HG03095 (cell line): ENCODE measurements around the gene ECI1.

Experiments
- ATAC-seq: cut with Tn5 transposase; IDR thresholded peaks from one replicate; pipeline ENCODE4 v1.9.1; 2021; ENCODE audit warnings: moderate library complexity; ENCODE audit not compliant: unreplicated experiment

ECI1 gene

DNA sequence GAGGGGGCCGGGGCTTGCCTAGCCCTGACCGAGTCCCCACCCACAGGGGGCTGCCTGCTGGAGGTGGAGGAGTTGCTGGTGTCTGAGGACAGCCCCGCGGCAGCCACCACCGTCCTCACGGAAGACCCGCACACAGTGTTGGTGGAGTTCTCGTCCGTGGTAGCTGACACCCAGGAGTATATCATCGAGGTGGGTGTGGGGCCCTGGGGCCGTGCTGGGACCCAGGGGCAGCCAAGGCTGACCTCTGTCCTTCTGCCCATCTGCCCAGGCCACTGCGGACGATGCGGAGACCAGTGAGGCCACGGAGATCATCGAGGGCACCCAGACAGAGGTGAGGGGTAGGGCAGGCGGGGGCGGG lies 16.6 kb downstream of the ECI1 start:
- no peak for ATAC-seq

GRCh38 chr16:2233872-2234812 lies 17.2 kb downstream of the ECI1 start:
- no peak for ATAC-seq

- ATAC-seq, result no peak
Observed at GRCh38 chr16:2233046-2233775, 18.2 kb downstream of the ECI1 start.

DNA sequence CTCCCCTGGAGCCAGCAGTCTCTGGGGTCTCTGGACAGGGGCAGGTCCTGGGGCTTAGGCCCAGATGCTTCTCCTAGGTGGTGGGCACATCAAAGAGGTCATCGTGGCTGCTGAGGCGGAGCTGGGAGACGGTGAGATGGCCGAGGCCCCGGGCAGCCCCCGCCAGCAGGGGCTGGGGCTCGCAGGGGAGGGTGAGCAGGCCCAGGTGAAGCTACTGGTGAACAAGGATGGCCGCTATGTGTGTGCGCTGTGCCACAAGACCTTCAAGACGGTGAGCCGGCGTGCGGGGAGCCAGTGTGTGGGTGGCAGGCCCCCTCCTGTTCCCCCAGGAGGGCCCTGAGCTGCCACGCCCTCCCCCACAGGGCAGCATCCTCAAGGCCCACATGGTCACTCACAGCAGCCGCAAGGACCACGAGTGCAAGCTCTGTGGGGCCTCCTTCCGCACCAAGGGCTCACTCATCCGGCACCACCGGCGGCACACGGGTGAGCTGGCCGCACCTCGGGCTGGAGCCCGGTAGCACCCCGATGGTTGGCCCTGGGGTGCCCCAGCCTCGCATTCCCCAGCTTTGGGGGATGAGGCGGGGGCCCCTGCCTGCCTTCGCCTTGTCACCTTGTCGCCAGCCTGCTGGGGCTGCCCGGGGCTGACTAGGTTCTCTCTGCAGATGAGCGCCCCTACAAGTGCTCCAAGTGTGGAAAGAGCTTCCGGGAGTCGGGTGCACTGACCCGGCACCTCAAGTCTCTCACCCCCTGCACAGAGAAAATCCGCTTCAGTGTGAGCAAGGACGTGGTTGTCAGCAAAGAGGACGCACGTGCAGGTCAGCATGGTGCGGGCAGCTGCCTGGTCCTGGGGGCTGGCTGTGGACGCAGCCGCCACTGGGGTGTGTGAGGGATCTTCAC lies 19.0 kb downstream of the ECI1 start:
- no peak for ATAC-seq

DNA sequence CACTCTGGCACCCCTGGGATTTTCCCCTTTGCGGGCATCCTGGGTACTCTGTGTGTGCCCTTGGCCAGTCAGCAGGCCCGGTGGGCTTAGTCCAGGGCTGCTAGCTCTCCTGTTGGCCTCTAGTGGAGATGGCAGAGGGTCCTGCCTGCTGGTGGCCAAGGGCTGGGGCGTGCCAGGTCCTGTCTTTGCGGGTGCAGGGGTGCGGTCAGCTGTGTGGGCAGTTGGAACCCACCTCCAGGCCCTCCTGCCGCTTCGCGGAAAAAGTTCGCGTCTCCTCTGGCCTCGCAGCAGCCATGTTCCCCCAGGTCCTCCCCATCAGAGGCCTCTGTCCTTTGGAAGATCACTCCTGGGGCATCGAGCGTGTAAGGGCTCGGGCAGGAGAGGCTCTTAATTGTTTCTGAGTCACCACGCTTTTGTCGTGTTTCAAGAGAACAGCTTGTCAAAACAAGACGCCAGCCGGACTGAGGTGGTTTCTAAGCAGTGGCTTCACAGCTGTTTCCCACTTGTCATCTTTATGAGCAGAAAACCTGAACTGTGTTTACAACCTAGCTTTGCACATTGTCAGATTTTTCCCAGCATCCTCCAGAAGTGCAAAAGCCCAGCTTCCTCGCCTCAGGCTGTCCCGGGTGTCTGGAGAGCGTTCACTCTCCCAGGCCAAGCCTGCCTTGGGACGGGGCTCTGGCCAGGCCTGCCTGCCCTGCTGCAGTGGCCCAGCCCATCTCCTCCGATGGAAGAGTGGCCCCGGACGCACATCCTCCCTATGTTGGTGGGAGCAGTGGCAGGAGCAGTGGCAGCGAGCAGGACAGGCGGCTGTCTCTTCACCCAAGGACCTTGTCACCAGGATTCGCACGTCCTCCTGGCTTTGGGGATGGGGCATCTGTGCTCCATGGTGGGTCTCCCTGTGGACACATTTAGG lies 20.1 kb downstream of the ECI1 start:
- no peak for ATAC-seq

GRCh38 chr16:2230376-2230775 lies 21.0 kb downstream of the ECI1 start:
- no peak for ATAC-seq

DNA sequence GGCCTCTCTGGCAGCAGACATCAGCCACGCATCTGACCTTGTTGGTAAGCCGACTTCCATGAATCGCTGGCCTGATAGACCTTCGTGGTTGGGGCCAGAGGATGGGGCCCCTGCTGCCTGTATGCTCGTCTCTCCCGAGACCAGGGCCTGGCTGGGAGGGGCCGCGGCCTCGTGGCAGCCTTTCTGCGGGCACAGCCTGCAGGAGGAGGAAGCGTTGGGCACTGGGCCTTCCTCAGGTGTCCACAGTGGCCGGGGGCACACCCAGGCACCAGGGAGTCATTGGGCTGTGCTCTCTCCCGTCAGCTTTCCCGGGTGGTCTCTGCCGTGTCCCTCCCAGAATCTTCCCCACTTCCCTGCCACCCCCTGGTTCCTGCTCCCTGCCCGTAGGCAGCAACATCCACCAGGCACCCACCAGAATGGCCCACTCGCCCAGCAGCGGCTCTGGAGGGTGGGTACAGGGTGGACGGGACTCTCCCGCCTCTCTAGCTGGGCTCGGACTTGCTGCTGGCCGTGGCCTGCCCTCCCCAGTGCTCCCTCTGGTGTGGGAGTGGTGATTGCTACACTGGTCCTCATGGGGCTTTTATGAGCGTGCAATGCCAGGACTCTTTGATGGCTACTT lies 21.6 kb downstream of the ECI1 start:
- no peak for ATAC-seq

GRCh38 chr16:2229091-2229490 lies 22.3 kb downstream of the ECI1 start:
- no peak for ATAC-seq

DNA sequence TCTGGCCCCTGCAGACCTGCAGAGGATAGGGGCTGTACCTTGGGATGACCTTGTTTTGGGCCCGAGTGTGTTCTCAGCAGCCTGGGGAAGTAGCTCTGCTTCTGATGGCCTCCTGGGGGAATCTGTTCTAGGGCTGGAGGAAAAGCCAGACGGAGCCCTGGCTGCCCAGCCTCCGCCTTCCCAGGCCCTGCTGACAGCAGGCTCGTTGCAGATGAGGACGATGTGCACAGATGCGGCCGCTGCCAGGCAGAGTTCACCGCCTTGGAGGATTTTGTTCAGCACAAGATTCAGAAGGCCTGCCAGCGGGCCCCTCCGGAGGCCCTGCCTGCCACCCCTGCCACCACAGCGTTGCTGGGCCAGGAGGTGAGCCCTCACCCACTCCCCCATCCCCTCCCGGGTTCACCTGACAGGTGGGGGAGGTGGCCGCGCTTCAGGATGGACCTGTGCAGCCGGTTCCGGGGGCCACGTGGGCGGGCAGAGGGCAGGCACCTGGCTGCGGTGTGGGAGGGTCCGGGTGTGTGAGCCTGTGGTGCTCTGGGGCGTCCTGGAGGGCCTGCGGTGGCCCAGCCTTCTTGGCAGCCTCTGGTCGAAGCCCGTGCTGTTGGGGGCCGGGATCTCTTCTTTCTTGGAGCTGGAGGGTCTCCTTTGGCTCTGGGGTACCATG lies 23.1 kb downstream of the ECI1 start:
- no peak for ATAC-seq

DNA sequence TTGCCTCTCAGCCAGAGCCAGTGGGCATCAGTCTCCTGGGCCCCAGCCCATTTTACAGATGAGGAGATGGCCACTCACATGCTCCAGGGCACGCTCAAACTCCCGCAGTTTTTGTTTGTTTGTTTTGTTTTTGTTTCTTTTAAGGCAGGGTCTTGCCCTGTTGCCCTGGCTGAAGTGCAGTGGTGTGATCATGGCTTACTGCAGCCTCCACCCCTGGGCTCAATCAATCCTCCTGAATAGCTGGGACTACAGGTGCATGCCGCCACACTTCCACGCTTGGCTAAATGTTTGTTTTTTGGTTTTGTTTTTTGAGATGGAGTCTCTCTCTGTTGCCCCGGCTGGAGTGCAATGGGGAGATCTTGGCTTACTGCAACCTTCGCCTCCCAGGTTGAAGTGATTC lies 24.5 kb downstream of the ECI1 start:
- no peak for ATAC-seq

DNA sequence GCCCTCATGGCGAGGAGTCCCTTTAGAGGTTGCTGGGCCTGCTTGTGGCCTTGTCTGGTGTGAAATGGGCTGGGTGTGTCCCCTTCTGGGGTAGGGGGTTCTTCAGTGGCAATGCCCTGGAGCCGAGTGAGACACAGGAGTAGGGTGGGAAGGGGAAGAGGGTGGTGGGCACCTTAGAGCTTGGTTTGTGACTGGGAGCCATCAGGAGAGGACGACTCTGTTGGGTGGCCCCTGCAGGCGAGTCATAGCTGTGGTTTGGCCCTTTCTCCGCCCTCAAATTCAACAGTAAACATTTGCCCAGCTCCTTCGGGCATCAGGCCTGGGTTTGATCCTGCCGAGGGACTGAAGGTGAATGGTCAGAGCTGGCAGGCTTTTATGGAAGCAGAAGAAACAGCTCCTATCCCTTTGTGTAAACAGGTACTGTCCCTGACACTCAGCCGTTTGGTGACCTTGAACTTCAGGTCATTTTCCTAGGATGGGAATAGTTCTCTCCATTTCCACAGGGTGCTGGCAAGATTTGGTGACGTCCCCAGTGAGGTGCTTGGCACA lies 25.1 kb downstream of the ECI1 start:
- no peak for ATAC-seq

- peak; percentile 19 for ATAC-seq
Observed at GRCh38 chr16:2223942-2224486, 27.4 kb downstream of the ECI1 start.

- ATAC-seq, result peak; percentile 86
Observed at GRCh38 chr16:2223221-2223941, 28.0 kb downstream of the ECI1 start, which contains the start of gene E4F1. Gene E4F1, plus strand, starts transcription at chr16:2223591. Its CDS starts 23 bp downstream, at chr16:2223614.

DNA sequence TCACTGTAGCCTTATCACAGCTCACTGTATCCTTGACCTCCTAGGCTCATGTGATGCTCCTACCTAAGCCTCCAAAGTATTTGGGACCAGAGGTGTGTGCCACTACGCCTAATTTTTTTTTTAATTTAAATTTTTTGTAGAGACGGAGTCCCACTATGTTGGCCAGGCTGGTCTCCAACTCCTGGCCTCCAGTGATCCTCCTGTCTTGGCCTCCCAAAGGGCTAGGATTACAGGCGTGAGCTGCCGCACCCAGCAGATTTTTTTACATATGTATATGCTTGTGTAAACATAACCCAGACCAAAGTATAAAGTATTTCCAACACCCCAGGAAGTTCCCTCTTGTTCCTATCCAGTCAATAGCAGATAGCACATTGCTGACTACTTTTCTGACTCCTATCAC lies 35.1 kb downstream of the ECI1 start:
- ATAC-seq, result no peak

DNA sequence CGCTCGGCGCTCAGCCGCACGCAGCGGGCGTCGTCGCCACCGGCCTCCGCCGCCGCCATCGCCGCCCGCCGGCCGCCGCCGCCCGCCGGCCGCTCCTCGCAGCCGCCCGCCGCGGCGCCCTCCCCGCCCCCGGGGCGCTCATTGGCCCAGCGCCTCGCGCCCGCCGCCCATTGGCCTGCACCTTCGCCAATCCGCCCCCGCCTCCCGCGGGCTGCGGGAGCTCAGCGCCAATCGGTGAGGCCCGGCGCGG lies 36.7 kb downstream of the ECI1 start, which contains the start of gene PGP:
TSS of gene PGP (minus strand) at position 122 of the 250 bp plus-strand sequence. CDS start at position 59, 63 bp downstream.
- ATAC-seq, result peak; percentile 78

DNA sequence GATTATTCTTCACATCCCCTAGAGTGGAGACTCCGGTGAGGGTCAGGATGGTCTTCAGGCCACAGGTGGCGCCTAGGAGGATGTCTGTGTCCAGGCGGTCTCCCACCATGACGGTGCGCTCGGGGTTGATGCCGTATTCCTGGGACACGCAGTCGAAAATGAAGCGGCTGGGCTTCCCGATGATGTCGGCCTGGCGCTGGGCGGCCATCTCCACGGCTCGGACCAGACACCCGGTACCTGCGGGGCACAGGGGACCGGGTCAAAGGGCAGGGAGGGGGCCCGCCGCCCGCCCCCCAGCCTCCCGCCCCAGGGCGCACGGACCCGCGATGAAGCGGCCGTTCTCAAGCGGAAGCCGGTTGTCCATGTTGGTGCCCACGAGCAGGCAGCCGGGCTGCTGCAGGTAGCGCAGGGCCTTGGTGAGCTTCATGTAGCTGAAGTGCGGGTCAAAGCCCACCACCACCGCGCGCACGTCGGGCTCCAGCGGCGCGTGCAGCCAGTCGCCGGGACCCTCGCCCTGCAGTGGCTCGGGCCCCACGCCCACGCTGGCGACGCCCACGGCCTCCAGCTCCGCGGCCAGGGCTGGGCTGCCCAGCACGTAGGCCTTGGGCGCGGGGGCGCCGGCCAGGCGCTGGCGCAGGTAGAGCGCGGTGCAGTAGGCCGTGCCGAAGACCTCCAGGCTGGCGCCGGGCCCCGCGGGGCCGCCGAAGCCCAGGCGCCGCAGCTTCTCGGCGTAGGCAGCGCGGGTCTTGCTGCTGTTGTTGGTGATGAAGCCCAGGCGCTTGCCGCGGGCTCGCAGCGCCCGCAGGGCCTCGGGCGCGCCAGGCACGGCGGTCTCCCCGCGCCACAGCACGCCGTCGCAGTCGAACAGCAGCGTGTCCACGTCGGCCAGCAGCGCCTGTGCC lies 37.3 kb downstream of the ECI1 start:
- no peak for ATAC-seq
